ENCODE results near the gene CCDC192.

Gene CCDC192

GRCh38 chr5:127958421-127959011 is 255.3 kb downstream of the CCDC192 start:
- no peak for DNase-seq (ENCODE audit: low read depth)

GRCh38 chr5:127959152-127959764 is 256.1 kb downstream of the CCDC192 start:
- DNase-seq (ENCODE audit: low read depth): no peak

GRCh38 chr5:127960270-127960691 is 257.1 kb downstream of the CCDC192 start:
- no peak for DNase-seq (ENCODE audit: low read depth)

- DNase-seq (ENCODE audit: low read depth): no peak
Measured at GRCh38 chr5:127961006-127961762, 258.0 kb downstream of the CCDC192 start.

- no peak for DNase-seq (ENCODE audit: low read depth)
Measured at GRCh38 chr5:127961763-127962145, 258.6 kb downstream of the CCDC192 start.

- no peak for DNase-seq (ENCODE audit: low read depth)
Measured at GRCh38 chr5:127962491-127962890, 259.3 kb downstream of the CCDC192 start.

- DNase-seq (ENCODE audit: low read depth): no peak
Measured at GRCh38 chr5:127963233-127963632, 260.0 kb downstream of the CCDC192 start.

- no peak for DNase-seq (ENCODE audit: low read depth)
Measured at GRCh38 chr5:127963931-127964330, 260.7 kb downstream of the CCDC192 start.

- no peak for DNase-seq (ENCODE audit: low read depth)
Measured at GRCh38 chr5:127967323-127967982, 264.3 kb downstream of the CCDC192 start.

GRCh38 chr5:127967983-127968592 is 264.9 kb downstream of the CCDC192 start:
- DNase-seq (ENCODE audit: low read depth): no peak

- DNase-seq (ENCODE audit: low read depth): no peak
Measured at GRCh38 chr5:127969002-127969401, 265.8 kb downstream of the CCDC192 start.

- DNase-seq (ENCODE audit: low read depth): no peak
Measured at GRCh38 chr5:127969651-127970050, 266.5 kb downstream of the CCDC192 start.

- no peak for DNase-seq (ENCODE audit: low read depth)
Measured at GRCh38 chr5:127970081-127970480, 266.9 kb downstream of the CCDC192 start.

- DNase-seq (ENCODE audit: low read depth): no peak
Measured at GRCh38 chr5:127970854-127971425, 267.7 kb downstream of the CCDC192 start.

- no peak for DNase-seq (ENCODE audit: low read depth)
Measured at GRCh38 chr5:127975961-127976360, 272.8 kb downstream of the CCDC192 start.

GRCh38 chr5:127976525-127976924 is 273.3 kb downstream of the CCDC192 start:
- DNase-seq (ENCODE audit: low read depth): no peak

GRCh38 chr5:127976991-127977717 is 274.0 kb downstream of the CCDC192 start:
- DNase-seq (ENCODE audit: low read depth): no peak

- DNase-seq (ENCODE audit: low read depth): no peak
Measured at GRCh38 chr5:127978738-127979300, 275.6 kb downstream of the CCDC192 start.

- no peak for DNase-seq (ENCODE audit: low read depth)
Measured at GRCh38 chr5:127979475-127979874, 276.3 kb downstream of the CCDC192 start.

GRCh38 chr5:127980843-127981242 is 277.7 kb downstream of the CCDC192 start:
- DNase-seq (ENCODE audit: low read depth): no peak

- DNase-seq (ENCODE audit: low read depth): no peak
Measured at GRCh38 chr5:127981498-127981897, 278.3 kb downstream of the CCDC192 start.
